Measurements from ENCODE around the gene RPS4Y2. TPM values are rescaled to one million over a fixed set of nuclear protein-coding genes. Genes with fewer than 3 reads are reported as not detected.

Gene RPS4Y2
- total RNA-seq, 2 donors from 2014 or later, result not detected

DNA sequence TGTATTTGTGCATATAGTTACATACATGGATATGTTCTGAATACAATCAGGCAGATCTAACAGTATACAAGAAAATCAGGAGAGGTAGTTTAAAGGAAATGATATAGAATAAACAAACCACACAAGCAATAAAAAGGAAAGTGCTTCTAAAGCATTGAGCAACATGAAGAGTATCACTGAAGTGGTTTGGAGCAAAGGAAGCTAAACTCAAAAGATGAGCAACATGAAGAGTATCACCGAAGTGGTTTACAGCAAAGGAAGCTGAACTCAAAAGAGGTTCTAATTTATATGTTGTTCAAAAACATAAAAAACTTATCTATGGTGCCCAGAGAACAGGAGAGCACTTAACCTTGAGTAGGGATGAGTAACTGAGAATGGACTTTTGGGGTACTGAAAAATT lies 29.1 kb downstream of the RPS4Y2 start:
- ATAC-seq (ENCODE audit: insufficient number of reproducible peaks, low FRiP score, low read depth) (no peak), DNase-seq (ENCODE audit: low spot score) (no peak)
- H3K4me1 ChIP-seq (ENCODE audit: control insufficient read depth in 1 of 2, low read depth in 2 of 2), result no peaks in the 10 kb centered on the region

DNA sequence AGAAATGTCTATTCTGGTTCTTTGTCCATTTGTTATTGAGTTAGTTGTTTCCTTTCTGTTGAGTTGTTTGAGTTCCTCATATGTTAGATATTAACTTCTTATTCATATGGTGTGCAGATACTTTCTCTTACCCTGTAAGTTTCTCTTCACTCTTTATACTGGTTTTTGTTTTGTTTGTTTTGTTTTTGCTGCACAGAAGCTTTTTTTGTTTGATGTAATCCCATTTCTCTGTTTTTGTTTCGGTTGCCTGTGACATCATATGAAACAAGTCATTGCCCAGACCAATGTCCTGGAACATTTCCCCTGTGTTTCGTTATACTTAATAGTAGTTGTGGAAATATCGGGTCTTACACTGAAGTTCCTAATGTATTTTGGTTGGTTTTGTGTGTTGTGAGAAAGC lies 31.2 kb downstream of the RPS4Y2 start:
- ATAC-seq (ENCODE audit: insufficient number of reproducible peaks, low FRiP score, low read depth), result no peak
- Histone ChIP-seq H3K4me3 (no peak overlapping the region), H3K9me3 (no peaks in the 10 kb centered on the region), H3K4me1 (ENCODE audit: control insufficient read depth in 1 of 2, low read depth in 2 of 2) (no peaks in the 10 kb centered on the region), H3K27me3 (replicated peaks; ENCODE audit: insufficient read depth) (no peaks in the 10 kb centered on the region), H3K27ac (no peak overlapping the region), H3K36me3 (no peaks in the 10 kb centered on the region)
- no peak for DNase-seq (ENCODE audit: low spot score)
- TF ChIP-seq, protein P1, sequence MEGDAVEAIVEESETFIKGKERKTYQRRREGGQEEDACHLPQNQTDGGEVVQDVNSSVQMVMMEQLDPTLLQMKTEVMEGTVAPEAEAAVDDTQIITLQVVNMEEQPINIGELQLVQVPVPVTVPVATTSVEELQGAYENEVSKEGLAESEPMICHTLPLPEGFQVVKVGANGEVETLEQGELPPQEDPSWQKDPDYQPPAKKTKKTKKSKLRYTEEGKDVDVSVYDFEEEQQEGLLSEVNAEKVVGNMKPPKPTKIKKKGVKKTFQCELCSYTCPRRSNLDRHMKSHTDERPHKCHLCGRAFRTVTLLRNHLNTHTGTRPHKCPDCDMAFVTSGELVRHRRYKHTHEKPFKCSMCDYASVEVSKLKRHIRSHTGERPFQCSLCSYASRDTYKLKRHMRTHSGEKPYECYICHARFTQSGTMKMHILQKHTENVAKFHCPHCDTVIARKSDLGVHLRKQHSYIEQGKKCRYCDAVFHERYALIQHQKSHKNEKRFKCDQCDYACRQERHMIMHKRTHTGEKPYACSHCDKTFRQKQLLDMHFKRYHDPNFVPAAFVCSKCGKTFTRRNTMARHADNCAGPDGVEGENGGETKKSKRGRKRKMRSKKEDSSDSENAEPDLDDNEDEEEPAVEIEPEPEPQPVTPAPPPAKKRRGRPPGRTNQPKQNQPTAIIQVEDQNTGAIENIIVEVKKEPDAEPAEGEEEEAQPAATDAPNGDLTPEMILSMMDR (IDR thresholded peaks at IDR 0.05), result no peak

More for the DNA sequence above, 29.1 kb downstream of the RPS4Y2 start:
- Histone ChIP-seq H3K27ac (no peak overlapping the region), H3K4me3 (no peak overlapping the region), H3K9me3 (no peaks in the 10 kb centered on the region), H3K36me3 (no peaks in the 10 kb centered on the region), H3K27me3 (replicated peaks; ENCODE audit: insufficient read depth) (no peaks in the 10 kb centered on the region)
- TF ChIP-seq, protein P1 (IDR thresholded peaks at IDR 0.05), result no peak

DNA sequence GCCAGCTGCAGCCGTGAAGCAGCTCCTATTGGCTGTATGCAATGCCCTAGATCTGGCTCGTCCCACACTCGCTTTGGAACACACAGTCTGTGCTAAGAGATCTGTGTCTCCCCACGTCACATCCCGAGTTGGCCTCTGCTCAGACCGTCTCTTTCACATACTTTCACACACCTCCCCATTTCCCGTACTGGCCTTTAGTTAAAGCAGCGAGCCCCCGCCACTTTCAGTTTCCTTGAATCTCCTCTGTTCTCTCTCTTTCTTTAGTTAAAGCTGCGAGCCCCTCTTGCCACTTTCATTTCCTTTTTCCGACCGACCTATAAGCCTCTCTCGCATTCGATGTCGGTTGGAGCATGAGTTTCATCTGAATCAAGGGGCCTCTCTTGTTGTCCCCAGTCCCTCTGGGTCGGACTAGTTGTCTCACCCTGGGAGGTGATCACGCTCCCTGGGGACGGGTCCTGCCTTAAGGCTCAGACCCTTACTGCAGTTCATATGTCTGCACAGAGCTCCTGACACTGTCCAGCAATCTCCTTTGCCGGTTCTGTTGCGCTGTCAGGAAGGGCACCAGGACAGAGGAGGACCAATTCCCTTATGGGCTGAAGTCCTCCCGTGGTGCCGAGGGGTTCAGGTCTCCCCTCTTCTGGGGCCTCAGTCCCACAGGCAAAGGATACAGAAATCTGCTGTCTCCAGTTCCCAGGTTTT lies 42.6 kb downstream of the RPS4Y2 start:
- TF ChIP-seq, protein P1 (IDR thresholded peaks at IDR 0.05), result no peak
- no peak for DNase-seq (ENCODE audit: low spot score)
- Histone ChIP-seq H3K4me3 (no peak overlapping the region), H3K9me3 (no peaks in the 10 kb centered on the region), H3K36me3 (no peaks in the 10 kb centered on the region), H3K4me1 (ENCODE audit: control insufficient read depth in 1 of 2, low read depth in 2 of 2) (no peaks in the 10 kb centered on the region), H3K27me3 (replicated peaks; ENCODE audit: insufficient read depth) (no peaks in the 10 kb centered on the region), H3K27ac (no peak overlapping the region)
- no peak for ATAC-seq (ENCODE audit: insufficient number of reproducible peaks, low FRiP score, low read depth)

DNA sequence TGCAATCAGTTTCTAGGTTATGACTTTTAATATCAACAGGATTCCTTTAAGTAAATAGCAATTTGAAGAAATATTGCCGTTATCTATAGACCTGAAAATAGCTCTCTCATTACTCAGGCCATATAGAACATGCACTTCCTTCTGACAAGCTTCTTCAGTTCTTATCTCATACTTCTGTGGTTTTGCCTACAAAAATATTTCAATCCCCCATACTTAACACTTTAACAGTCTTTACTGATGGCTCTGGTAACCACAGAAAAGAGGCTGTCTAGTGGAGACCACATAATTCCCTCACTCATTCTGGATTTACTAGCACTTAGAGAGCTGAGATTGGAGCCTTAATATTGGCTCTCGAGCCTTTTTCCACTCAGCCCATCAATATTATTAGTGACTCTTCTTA lies 46.8 kb downstream of the RPS4Y2 start:
- ATAC-seq (ENCODE audit: insufficient number of reproducible peaks, low FRiP score, low read depth) (no peak), DNase-seq (ENCODE audit: low spot score) (no peak)
- Histone ChIP-seq H3K36me3 (no peaks in the 10 kb centered on the region), H3K4me1 (ENCODE audit: control insufficient read depth in 1 of 2, low read depth in 2 of 2) (no peaks in the 10 kb centered on the region), H3K9me3 (no peaks in the 10 kb centered on the region), H3K4me3 (no peak overlapping the region), H3K27ac (no peak overlapping the region), H3K27me3 (replicated peaks; ENCODE audit: insufficient read depth) (no peaks in the 10 kb centered on the region)
- TF ChIP-seq, protein P1 (IDR thresholded peaks at IDR 0.05), result no peak

DNA sequence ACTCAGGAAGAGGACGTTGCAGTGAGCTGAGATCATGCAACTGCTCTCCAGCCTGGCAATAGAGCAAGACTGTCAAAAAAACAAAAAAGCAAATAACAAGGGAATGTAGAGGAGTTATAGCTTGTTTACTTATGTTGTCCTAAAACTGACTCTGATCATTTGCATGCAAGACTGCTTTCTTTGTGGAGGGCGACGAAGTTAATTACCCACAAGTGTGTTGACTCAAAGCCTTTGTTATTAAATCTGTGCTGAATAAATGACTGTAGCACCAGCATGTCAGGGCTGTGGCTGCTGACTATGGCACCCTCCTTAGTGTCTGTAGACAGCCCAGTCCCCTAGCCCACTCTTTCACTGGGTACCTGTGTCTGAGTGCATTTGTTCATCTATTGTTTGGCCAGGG lies 50.3 kb downstream of the RPS4Y2 start:
- DNase-seq (ENCODE audit: low spot score) (no peak), ATAC-seq (ENCODE audit: insufficient number of reproducible peaks, low FRiP score, low read depth) (no peak)
- H3K4me3 ChIP-seq, result no peak overlapping the region
- no peaks in the 10 kb centered on the region for H3K4me1 ChIP-seq (ENCODE audit: control insufficient read depth in 1 of 2, low read depth in 2 of 2)
- TF ChIP-seq, protein P1 (IDR thresholded peaks at IDR 0.05), result no peak
- no peak overlapping the region for H3K27ac ChIP-seq
- H3K27me3 ChIP-seq (replicated peaks; ENCODE audit: insufficient read depth), result no peaks in the 10 kb centered on the region
- H3K36me3 ChIP-seq, result no peaks in the 10 kb centered on the region
- no peaks in the 10 kb centered on the region for H3K9me3 ChIP-seq

Data from thoracic aorta (tissue), 2 donors.